Stimulated activated CD4-positive, alpha-beta T cell treated with anti-CD3 and anti-CD28 coated beads, Interleukin-1b, Interleukin-23, amount 100 ng/mL, for 1 hour (primary cell): ENCODE measurements around the gene ACBD6.

Experiments used
- DNase-seq, 2 donors: peaks; one replicate each; pipeline ENCODE4 v3.0.0-alpha.2; 2020; ENCODE audit warnings: low read depth in 2 of 2

Gene ACBD6

GRCh38 chr1:180369061-180369460 is 133.3 kb downstream of the ACBD6 start:
- no peak for DNase-seq

GRCh38 chr1:180366371-180367068 is 135.9 kb downstream of the ACBD6 start:
- no peak for DNase-seq

DNA sequence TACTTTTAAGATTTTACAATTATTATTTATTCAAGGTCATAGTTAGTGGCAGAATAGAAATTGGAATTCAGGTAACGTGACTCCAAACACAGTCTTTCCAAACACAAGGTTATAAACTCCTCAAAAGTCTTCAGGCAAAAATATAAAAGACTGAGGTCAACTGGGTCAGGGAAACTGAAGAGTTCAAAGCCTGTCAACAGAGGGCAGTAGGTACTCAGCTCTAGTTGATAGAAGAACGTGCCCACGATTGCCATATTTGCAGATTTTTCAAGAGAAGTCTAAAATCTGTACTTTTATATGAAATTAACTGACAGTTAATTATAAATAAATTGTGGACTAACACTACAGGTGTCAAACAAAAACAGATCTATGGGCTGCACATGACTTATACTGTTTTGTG is 137.3 kb downstream of the ACBD6 start:
- no peak for DNase-seq

- no peak for DNase-seq
These were observed 139.0 kb downstream of the ACBD6 start for GRCh38 chr1:180363246-180363995.

DNA sequence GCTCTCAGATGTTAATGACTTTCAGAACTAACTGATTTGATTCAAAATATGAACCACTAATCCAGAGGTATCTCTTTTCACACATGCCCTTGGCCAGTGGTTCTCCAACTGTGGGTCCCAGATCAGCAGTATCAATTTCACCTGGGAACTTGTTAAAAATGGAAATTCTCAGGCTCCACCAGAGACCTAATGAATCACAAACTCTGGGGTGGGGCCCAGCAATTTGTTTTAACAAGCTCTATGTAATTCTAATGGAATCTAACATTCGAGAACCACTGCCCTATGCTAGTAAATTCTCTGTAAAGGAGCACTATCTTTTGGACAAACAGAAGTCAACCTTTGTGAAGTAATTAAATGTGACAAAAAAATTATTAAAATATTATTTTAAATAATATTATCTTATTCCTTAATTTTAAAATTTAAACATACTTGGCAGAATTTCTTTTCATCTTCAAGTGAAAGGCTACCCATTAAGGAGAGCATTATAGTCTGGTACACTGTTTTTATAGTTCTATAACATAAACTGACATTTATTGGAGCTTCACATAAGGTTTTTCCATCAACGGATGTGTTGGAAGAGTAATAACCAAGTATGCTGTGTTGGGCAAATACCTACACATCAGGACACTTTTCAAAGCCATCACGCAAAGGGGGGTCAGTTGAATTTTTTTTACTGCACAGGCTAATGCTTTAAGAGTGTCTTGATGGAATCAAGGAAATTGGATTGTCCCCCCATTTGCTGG is 141.9 kb downstream of the ACBD6 start:
- no peak for DNase-seq

- no peak for DNase-seq
These were observed 143.7 kb downstream of the ACBD6 start for GRCh38 chr1:180358649-180359048.

- no peak for DNase-seq
These were observed 148.4 kb downstream of the ACBD6 start for GRCh38 chr1:180353945-180354344.

DNA sequence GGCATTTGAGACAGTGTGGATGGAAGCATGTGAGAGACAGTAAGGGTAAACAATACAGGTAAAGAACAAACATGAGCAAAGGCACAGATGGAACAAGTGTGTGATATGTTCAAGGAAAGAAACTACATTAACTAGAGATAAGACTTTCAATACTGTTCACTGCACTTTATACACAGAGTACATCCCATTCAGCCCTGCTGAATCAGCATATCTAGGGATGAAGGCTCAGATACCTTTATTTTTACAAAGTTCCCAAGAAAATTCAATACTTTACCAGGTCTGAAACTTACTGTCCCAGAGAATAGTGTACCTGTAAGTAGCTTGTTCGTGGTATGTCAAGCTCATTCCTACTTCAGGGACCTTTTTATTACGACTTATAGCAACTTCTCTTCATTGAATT is 149.8 kb downstream of the ACBD6 start:
- DNase-seq, result no peak

DNA sequence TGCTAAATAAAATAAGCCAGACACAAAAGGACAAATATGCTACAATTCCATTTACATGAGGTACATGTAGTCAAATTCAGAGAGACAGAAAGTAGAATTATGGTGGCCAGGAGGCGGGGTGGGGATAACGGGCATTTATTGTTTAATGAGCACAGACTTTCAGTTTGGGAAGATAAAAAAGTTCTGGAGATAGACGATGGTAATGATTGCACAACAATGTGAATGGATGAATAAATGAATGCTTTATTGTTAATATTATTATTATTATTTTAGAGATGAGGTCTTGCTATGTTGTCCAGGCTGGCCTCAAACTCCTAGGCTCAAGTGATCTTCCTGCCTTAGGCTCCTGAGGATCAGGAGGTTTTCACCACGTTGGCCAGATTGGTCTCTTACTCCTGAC is 150.4 kb downstream of the ACBD6 start:
- no peak for DNase-seq

- DNase-seq, result no peak
These were observed 157.2 kb downstream of the ACBD6 start for GRCh38 chr1:180345148-180345547.

GRCh38 chr1:180343921-180344769 is 158.2 kb downstream of the ACBD6 start:
- no peak for DNase-seq

DNA sequence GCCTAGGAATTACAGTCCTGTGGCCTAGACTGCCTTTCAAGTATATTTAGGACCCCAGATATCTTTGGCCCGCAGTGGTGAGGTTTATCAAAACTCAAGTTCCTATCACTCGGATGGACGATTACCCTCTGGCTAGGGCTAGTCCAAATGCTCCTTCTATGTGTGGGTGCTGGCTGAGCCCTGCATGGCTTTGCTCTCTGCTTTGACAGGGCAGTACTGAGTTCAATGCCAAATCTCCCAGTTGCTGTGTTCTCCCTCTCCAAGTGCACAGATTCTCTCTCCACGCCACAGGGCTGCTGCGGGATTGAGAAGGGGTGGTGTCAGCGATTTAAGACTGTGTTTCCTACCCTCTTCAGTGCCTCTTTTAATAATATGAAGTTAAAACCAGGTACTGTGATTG is 175.3 kb downstream of the ACBD6 start:
- no peak for DNase-seq

GRCh38 chr1:180312926-180313325 is 189.5 kb downstream of the ACBD6 start:
- no peak for DNase-seq

GRCh38 chr1:180311011-180311730 is 191.2 kb downstream of the ACBD6 start:
- DNase-seq, result no peak

- no peak for DNase-seq
These were observed 192.3 kb downstream of the ACBD6 start for GRCh38 chr1:180310095-180310494.

GRCh38 chr1:180309338-180309737 is 193.0 kb downstream of the ACBD6 start:
- no peak for DNase-seq

DNA sequence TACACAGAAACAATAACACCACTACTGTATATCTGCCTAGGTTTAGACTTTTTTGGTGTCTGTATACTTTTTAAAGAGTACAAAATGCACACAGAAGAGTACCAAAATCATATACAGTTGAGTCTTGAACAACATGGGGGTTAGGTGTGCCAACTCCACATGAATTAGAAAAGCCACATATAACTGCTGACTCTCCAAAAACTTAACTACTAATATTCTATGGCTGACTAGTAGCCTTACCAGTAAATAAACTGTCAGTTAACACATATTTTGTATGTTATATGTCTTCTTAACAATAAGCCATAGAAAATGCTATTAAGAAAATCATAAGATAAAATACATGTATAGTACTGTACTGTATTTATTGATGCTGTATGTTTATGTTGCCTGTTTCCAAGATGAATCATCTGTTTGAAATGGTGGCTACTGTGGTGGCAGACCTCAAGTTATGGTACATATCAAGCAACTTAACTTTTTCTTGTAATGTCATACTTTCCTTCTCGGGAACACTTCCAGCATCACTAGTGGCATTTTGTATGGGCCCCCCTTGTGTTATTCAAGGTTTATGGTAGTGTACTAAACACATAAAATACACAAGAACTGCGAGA is 201.1 kb downstream of the ACBD6 start:
- DNase-seq, result no peak

- DNase-seq, result no peak
These were observed 202.7 kb downstream of the ACBD6 start for GRCh38 chr1:180299479-180300221.

- no peak for DNase-seq
These were observed 206.4 kb downstream of the ACBD6 start for GRCh38 chr1:180295999-180296398.

DNA sequence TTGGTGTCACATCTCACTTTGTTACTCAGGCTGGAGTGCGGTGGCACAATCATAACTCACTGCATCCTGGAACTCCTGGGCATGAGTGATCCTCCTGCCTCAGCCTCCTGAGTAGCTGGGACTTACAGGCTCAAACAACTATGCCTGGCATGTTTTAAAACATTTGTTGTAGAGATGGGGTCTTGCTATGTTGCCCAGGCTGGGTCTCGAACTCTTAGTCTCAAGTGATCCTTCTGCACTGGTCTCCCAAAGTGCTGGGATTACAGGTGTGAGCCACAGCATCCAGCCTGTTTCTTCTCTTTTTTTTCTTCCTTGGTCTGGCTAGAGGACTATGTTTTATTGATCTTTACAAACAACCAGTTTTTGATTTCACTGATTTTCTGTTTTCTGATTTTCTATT is 207.7 kb downstream of the ACBD6 start:
- no peak for DNase-seq
